Trophoblast cell (in vitro differentiated cells and primary cell): Measurements from ENCODE around the gene FRAS1.
A peak's percentile ranks its signal among the peaks of the same experiment; 100 is the strongest.

ENCODE experiments used
- DNase-seq, 2 donors: peaks; one replicate each; pipeline ENCODE4 v3.0.0-alpha.2; 2016
- H2AFZ ChIP-seq: 2 replicates; pipeline ENCODE4 v1.6.1; 2013; ENCODE audit warnings: low read length, moderate library complexity, mild to moderate bottlenecking; ENCODE audit not compliant: insufficient read depth, poor library complexity
- H2AK5ac ChIP-seq: 2 replicates; pipeline ENCODE4 v1.6.1; 2013; ENCODE audit warnings: mild to moderate bottlenecking, low read length
- H2BK120ac ChIP-seq: 2 replicates; pipeline ENCODE4 v1.6.1; 2013; ENCODE audit warnings: low read length, mild to moderate bottlenecking, moderate library complexity; ENCODE audit not compliant: insufficient read depth, poor library complexity
- H2BK12ac ChIP-seq: 2 replicates; pipeline ENCODE4 v1.6.1; 2013; ENCODE audit warnings: mild to moderate bottlenecking, low read length, moderate library complexity
- H2BK5ac ChIP-seq: 2 replicates; pipeline ENCODE4 v1.6.1; 2013; ENCODE audit warnings: low read length, low read depth, moderate library complexity, mild to moderate bottlenecking; ENCODE audit not compliant: poor library complexity
- H3K14ac ChIP-seq: 2 replicates; pipeline ENCODE4 v1.6.1; 2013; ENCODE audit warnings: mild to moderate bottlenecking, low read length
- H3K18ac ChIP-seq: 2 replicates; pipeline ENCODE4 v1.6.1; 2013; ENCODE audit warnings: mild to moderate bottlenecking, low read length
- H3K23ac ChIP-seq: 2 replicates; pipeline ENCODE4 v1.6.1; 2013; ENCODE audit warnings: low read length
- H3K27ac ChIP-seq: 2 replicates; pipeline ENCODE4 v1.5.1; 2013; ENCODE audit warnings: low read depth, mild to moderate bottlenecking, inconsistent platforms, low read length, moderate library complexity
- H3K27me3 ChIP-seq: 2 replicates; pipeline ENCODE4 v1.6.1; 2013; ENCODE audit warnings: inconsistent platforms, mild to moderate bottlenecking, low read length, moderate library complexity; ENCODE audit not compliant: insufficient read depth
- H3K36me3 ChIP-seq, 2 experiments: 1 replicate in 1 of 2; 2 replicates in 1 of 2; pipeline ENCODE4 v1.6.1; 2013; ENCODE audit warnings: low read length in 2 of 2, mild to moderate bottlenecking in 2 of 2, moderate library complexity in 1 of 2; ENCODE audit not compliant: insufficient read depth in 2 of 2, control insufficient read depth in 1 of 2
- H3K4ac ChIP-seq: 2 replicates; pipeline ENCODE4 v1.6.1; 2013; ENCODE audit warnings: low read depth, mild to moderate bottlenecking, low read length, moderate library complexity
- H3K4me1 ChIP-seq, 2 experiments: 1 replicate in 1 of 2; 2 replicates in 1 of 2; pipeline ENCODE4 v1.6.1; 2013; ENCODE audit warnings: low read length in 2 of 2, mild to moderate bottlenecking in 2 of 2, moderate library complexity in 1 of 2; ENCODE audit not compliant: insufficient read depth in 2 of 2, control insufficient read depth in 1 of 2
- H3K4me2 ChIP-seq: 2 replicates; pipeline ENCODE4 v1.6.1; 2013; ENCODE audit warnings: inconsistent platforms, mild to moderate bottlenecking, low read length, moderate library complexity
- H3K4me3 ChIP-seq: 2 replicates; pipeline ENCODE4 v1.5.1; 2013; ENCODE audit warnings: mild to moderate bottlenecking, low read depth, low read length, inconsistent platforms
- H3K79me1 ChIP-seq: one replicate; pipeline ENCODE4 v1.6.1; 2013; ENCODE audit warnings: low read length
- H3K79me2 ChIP-seq: 2 replicates; pipeline ENCODE4 v1.6.1; 2013; ENCODE audit warnings: low read length, mild to moderate bottlenecking; ENCODE audit not compliant: control insufficient read depth, insufficient read depth, poor library complexity
- H3K9ac ChIP-seq: 2 replicates; pipeline ENCODE4 v1.6.1; 2013; ENCODE audit warnings: mild to moderate bottlenecking, low read length
- H3K9me3 ChIP-seq: 2 replicates; pipeline ENCODE4 v1.6.1; 2013; ENCODE audit warnings: low read depth, mild to moderate bottlenecking, control low read depth, inconsistent platforms, low read length; ENCODE audit not compliant: insufficient read depth
- H4K12ac ChIP-seq: 2 replicates; pipeline ENCODE4 v1.6.1; 2013; ENCODE audit warnings: low read depth, mild to moderate bottlenecking, low read length, moderate library complexity
- H4K8ac ChIP-seq: 2 replicates; pipeline ENCODE4 v1.6.1; 2013; ENCODE audit warnings: low read depth, mild to moderate bottlenecking, low read length, moderate library complexity
- H4K91ac ChIP-seq: one replicate; pipeline ENCODE4 v1.6.1; 2013; ENCODE audit warnings: low read depth, mild to moderate bottlenecking, low read length, moderate library complexity
- WGBS: extraction: QIAGEN DNeasy Blood & Tissue Kit; methylation state at CpG from one replicate; pipeline ENCODE4 v1.1.7; 2013; ENCODE audit warnings: missing lambda C conversion rate; ENCODE audit not compliant: insufficient read length, insufficient coverage; ENCODE audit errors: extremely low coverage; 5-methylcytosine and 5-hydroxymethylcytosine counted together

Gene FRAS1

GRCh38 chr4:78524009-78524408 lies 466.9 kb downstream of the FRAS1 start:
- H2BK12ac ChIP-seq, result no peak overlapping the region
- no peak overlapping the region for H4K91ac ChIP-seq
- no peak overlapping the region for H3K9ac ChIP-seq
- no peak overlapping the region for H3K4me2 ChIP-seq
- no peak overlapping the region for H3K18ac ChIP-seq
- no peak overlapping the region for H2BK5ac ChIP-seq
- no peaks in the 10 kb centered on the region for H3K27me3 ChIP-seq
- H3K23ac ChIP-seq, result no peak overlapping the region
- DNase-seq, result no peak
- no peaks in the 10 kb centered on the region for H3K4me1 ChIP-seq
- H3K79me2 ChIP-seq, result no peaks in the 10 kb centered on the region
- H2BK120ac ChIP-seq, result no peak overlapping the region
- H4K12ac ChIP-seq, result no peak overlapping the region
- H3K36me3 ChIP-seq, result peaks cover 16 to 44% of the 10 kb centered on the region in 2 experiments
- no peak overlapping the region for H4K8ac ChIP-seq
- no peak overlapping the region for H3K4me3 ChIP-seq
- H3K14ac ChIP-seq, result no peak overlapping the region
- no peak overlapping the region for H3K4ac ChIP-seq
- H3K27ac ChIP-seq, result no peak overlapping the region
- no peak overlapping the region for H2AFZ ChIP-seq
- WGBS, result no CpG with 5 or more reads among the region's 1 CpG
- no peaks in the 10 kb centered on the region for H3K79me1 ChIP-seq
- no peaks in the 10 kb centered on the region for H3K9me3 ChIP-seq
- no peak overlapping the region for H2AK5ac ChIP-seq

- Histone ChIP-seq H3K4ac (no peak overlapping the region), H3K79me2 (no peaks in the 10 kb centered on the region), H4K12ac (no peak overlapping the region), H3K36me3 (peaks cover 11 to 39% of the 10 kb centered on the region in 2 experiments), H3K9ac (no peak overlapping the region), H3K18ac (no peak overlapping the region), H2BK120ac (no peak overlapping the region), H4K91ac (no peak overlapping the region), H3K4me2 (no peak overlapping the region), H3K14ac (no peak overlapping the region), H3K27ac (no peak overlapping the region), H2BK5ac (no peak overlapping the region), H3K4me3 (no peak overlapping the region), H2BK12ac (no peak overlapping the region), H2AK5ac (no peak overlapping the region), H3K79me1 (no peaks in the 10 kb centered on the region), H2AFZ (no peak overlapping the region), H3K27me3 (no peaks in the 10 kb centered on the region), H3K4me1 (no peaks in the 10 kb centered on the region), H4K8ac (no peak overlapping the region), H3K9me3 (no peaks in the 10 kb centered on the region), H3K23ac (no peak overlapping the region)
- no CpG with 5 or more reads among the region's 3 CpGs for WGBS
- DNase-seq, result no peak
Observed at GRCh38 chr4:78525559-78525958, 468.4 kb downstream of the FRAS1 start.

- H3K4me2 ChIP-seq, result no peak overlapping the region
- H2BK12ac ChIP-seq, result no peak overlapping the region
- DNase-seq, result no peak
- no peak overlapping the region for H3K23ac ChIP-seq
- no peak overlapping the region for H3K4me3 ChIP-seq
- no peak overlapping the region for H3K4ac ChIP-seq
- no peak overlapping the region for H4K8ac ChIP-seq
- peaks cover 0 to 2% of the 10 kb centered on the region in 2 experiments for H3K4me1 ChIP-seq
- H4K91ac ChIP-seq, result no peak overlapping the region
- H3K79me2 ChIP-seq, result no peaks in the 10 kb centered on the region
- no peak overlapping the region for H3K9ac ChIP-seq
- no peak overlapping the region for H3K27ac ChIP-seq
- no peak overlapping the region for H2AFZ ChIP-seq
- no peak overlapping the region for H2BK5ac ChIP-seq
- H3K14ac ChIP-seq, result no peak overlapping the region
- H3K18ac ChIP-seq, result no peak overlapping the region
- WGBS, result no CpG with 5 or more reads among the region's 1 CpG
- H2AK5ac ChIP-seq, result no peak overlapping the region
- H3K9me3 ChIP-seq, result no peaks in the 10 kb centered on the region
- H3K27me3 ChIP-seq, result no peaks in the 10 kb centered on the region
- H3K79me1 ChIP-seq, result no peaks in the 10 kb centered on the region
- no peak overlapping the region for H2BK120ac ChIP-seq
- H4K12ac ChIP-seq, result no peak overlapping the region
- H3K36me3 ChIP-seq, result peaks cover 11 to 39% of the 10 kb centered on the region in 2 experiments
Observed at GRCh38 chr4:78527103-78527502, 470.0 kb downstream of the FRAS1 start.

- H3K4me3 ChIP-seq, result no peak overlapping the region
- no peak for DNase-seq
- no peak overlapping the region for H4K91ac ChIP-seq
- no peak overlapping the region for H3K27ac ChIP-seq
- H3K4ac ChIP-seq, result no peak overlapping the region
- no peak overlapping the region for H2AK5ac ChIP-seq
- H3K4me1 ChIP-seq, result peaks cover 0 to 3% of the 10 kb centered on the region in 2 experiments
- H4K12ac ChIP-seq, result no peak overlapping the region
- H3K36me3 ChIP-seq, result peaks cover 11 to 36% of the 10 kb centered on the region in 2 experiments
- no peak overlapping the region for H4K8ac ChIP-seq
- H3K9ac ChIP-seq, result no peak overlapping the region
- H3K23ac ChIP-seq, result peak overlapping the region; percentile 56
- no peaks in the 10 kb centered on the region for H3K9me3 ChIP-seq
- no peak overlapping the region for H2BK5ac ChIP-seq
- no peaks in the 10 kb centered on the region for H3K79me2 ChIP-seq
- no peak overlapping the region for H2AFZ ChIP-seq
- no peak overlapping the region for H3K4me2 ChIP-seq
- H3K79me1 ChIP-seq, result no peaks in the 10 kb centered on the region
- H3K14ac ChIP-seq, result no peak overlapping the region
- H2BK120ac ChIP-seq, result no peak overlapping the region
- no peak overlapping the region for H3K18ac ChIP-seq
- H2BK12ac ChIP-seq, result no peak overlapping the region
- H3K27me3 ChIP-seq, result no peaks in the 10 kb centered on the region
- no CpG with 5 or more reads among the region's 4 CpGs for WGBS
Observed at GRCh38 chr4:78527555-78527954, 470.4 kb downstream of the FRAS1 start.
